Measurements from ENCODE around the gene DHH. TPM values are rescaled to one million over a fixed set of nuclear protein-coding genes. Genes with fewer than 3 reads are reported as not detected.
A peak's percentile ranks its signal among the peaks of the same experiment; 100 is the strongest.

Gene DHH
- total RNA-seq, 1 experiment from 2014 or later, result 0.13 TPM

DNA sequence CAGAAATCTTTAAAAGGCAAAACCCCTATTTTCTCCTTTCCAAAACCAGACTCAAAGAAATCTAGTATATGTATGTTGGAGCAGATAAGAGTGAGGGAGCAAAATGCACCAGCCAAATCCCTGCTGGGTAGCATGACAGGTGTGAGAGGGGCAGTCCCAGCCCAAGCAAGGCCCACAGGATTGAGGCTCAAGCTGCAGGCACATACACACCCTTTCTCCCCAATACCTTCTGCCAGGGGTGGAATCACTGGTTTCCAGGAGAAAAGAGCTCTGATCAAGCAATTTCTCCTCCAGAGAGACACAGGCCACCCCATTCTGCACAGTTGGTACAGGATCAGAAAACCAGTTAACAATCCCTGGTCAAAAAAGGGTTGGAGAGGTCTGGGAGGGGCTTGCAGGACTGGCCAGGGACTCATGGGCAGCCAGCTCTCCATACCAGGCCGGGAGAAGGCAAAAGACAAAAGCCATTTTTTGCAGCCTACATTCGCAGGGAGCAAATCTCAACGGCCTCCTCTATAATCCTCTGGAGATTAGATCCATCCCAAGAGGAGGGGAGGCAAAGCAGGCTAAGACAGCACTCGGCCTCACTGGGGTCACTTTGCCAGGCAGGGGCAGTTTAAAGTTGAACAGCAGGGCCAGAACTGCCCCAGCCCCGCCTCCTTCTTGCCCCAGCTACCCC, 36.1 kb downstream of the DHH start:
- no peak overlapping the region for H2AFZ ChIP-seq
- intact Hi-C loops (cut with micrococcal nuclease; ENCODE audit: unreplicated experiment), result loop anchor here (5.0 kb wide), 1 partner anchor 41 kb away; the partner anchor contains the start of gene PRKAG1
- H3K4me2 ChIP-seq, result peak overlapping the region; percentile 100
- H3K4me3 ChIP-seq, result peak overlapping the region; percentile 87
- H3K79me2 ChIP-seq (ENCODE audit: low read depth), result peaks cover 68% of the 10 kb centered on the region
- H3F3A ChIP-seq (ENCODE audit: insufficient read depth, low read depth), result no peaks in the 10 kb centered on the region; the same call in 1 of the 2 replicates
- H3K36me3 ChIP-seq (ENCODE audit: low read depth), result peaks cover 6% of the 10 kb centered on the region; the same call in 1 of the 2 replicates
- ChIA-PET POLR2A (ENCODE audit: unreplicated experiment) (no interaction called here), CTCF (interaction anchor here (0.6 kb wide), 1 partner anchor 1327 kb away, joined by 3 read pairs; no protein-coding TSS in a partner anchor)
- H4K20me1 ChIP-seq (ENCODE audit: insufficient read depth), result peaks cover 54% of the 10 kb centered on the region
- TF ChIP-seq CTCF (conservative IDR thresholded peaks at IDR 0.05) (no peak), EZH2 (IDR thresholded peaks at IDR 0.05; ENCODE audit: low read depth) (no peak)
- peaks cover 34% of the 10 kb centered on the region for H3K4me1 ChIP-seq (replicated peaks; ENCODE audit: insufficient read depth)
- no peak for DNase-seq
- H3K9me3 ChIP-seq (ENCODE audit: insufficient read depth, low read depth), result no peaks in the 10 kb centered on the region
- BruUV-seq (replicated peaks), result no TSS peak
- no peaks in the 10 kb centered on the region for H3K27me3 ChIP-seq (ENCODE audit: insufficient read depth, low read depth)
- no peak overlapping the region for H3K27ac ChIP-seq
- H3K9me2 ChIP-seq (ENCODE audit: insufficient read depth), result no peaks in the 10 kb centered on the region

DNA sequence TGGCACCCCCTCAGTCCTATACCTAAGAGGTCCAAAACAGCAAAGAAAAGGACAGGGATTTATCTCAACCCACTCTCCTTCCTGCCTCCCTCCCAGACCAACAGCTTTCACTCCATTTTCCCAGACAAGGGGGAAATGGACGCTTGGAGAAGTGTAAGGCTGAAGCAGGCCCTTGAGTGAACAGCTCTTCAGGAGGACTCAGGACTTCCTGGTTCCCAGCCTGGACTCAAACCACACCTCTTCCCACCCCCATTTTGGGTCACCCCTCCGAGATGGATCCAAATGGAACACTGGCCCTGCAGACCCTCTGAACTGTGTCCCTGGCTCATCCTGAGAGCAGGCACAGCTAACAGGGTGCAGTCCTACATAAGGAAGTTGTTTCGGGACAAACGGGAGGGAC, 36.7 kb downstream of the DHH start:
- no peak for DNase-seq
- H3K4me3 ChIP-seq, result peak overlapping the region; percentile 87
- H3K9me2 ChIP-seq (ENCODE audit: insufficient read depth), result no peaks in the 10 kb centered on the region
- H4K20me1 ChIP-seq (ENCODE audit: insufficient read depth), result peaks cover 57% of the 10 kb centered on the region
- H3K4me2 ChIP-seq, result peak overlapping the region; percentile 100
- ChIA-PET CTCF (no interaction called here), POLR2A (ENCODE audit: unreplicated experiment) (no interaction called here)
- H3K4me1 ChIP-seq (replicated peaks; ENCODE audit: insufficient read depth), result peaks cover 34% of the 10 kb centered on the region
- peaks cover 10% of the 10 kb centered on the region; the same call in 1 of the 2 replicates for H3K36me3 ChIP-seq (ENCODE audit: low read depth)
- no peak for TF ChIP-seq EZH2 (IDR thresholded peaks at IDR 0.05; ENCODE audit: low read depth)
- TF ChIP-seq CTCF (conservative IDR thresholded peaks at IDR 0.05), result no peak
- no peaks in the 10 kb centered on the region; the same call in 1 of the 2 replicates for H3F3A ChIP-seq (ENCODE audit: insufficient read depth, low read depth)
- no peaks in the 10 kb centered on the region for H3K27me3 ChIP-seq (ENCODE audit: insufficient read depth, low read depth)
- H3K79me2 ChIP-seq (ENCODE audit: low read depth), result peaks cover 68% of the 10 kb centered on the region
- H3K9me3 ChIP-seq (ENCODE audit: insufficient read depth, low read depth), result no peaks in the 10 kb centered on the region
- no TSS peak for BruUV-seq (replicated peaks)
- H2AFZ ChIP-seq, result no peak overlapping the region
- intact Hi-C loops (cut with micrococcal nuclease; ENCODE audit: unreplicated experiment), result loop anchor here (5.0 kb wide), 1 partner anchor 41 kb away; the partner anchor contains the start of gene PRKAG1
- no peak overlapping the region for H3K27ac ChIP-seq

- ChIA-PET POLR2A (ENCODE audit: unreplicated experiment) (no interaction called here), CTCF (interaction anchor here (0.7 kb wide), 1 partner anchor 38 kb away, joined by 4 read pairs; the partner anchor contains the start of gene DHH)
- Histone ChIP-seq H3K9me2 (ENCODE audit: insufficient read depth) (no peaks in the 10 kb centered on the region), H2AFZ (no peak overlapping the region), H3F3A (ENCODE audit: insufficient read depth, low read depth) (no peaks in the 10 kb centered on the region), H3K27me3 (ENCODE audit: insufficient read depth, low read depth) (no peaks in the 10 kb centered on the region), H3K36me3 (ENCODE audit: low read depth) (peaks cover 10% of the 10 kb centered on the region; the same call in 1 of the 2 replicates), H4K20me1 (ENCODE audit: insufficient read depth) (peaks cover 57% of the 10 kb centered on the region), H3K9me3 (ENCODE audit: insufficient read depth, low read depth) (no peaks in the 10 kb centered on the region), H3K4me1 (replicated peaks; ENCODE audit: insufficient read depth) (peaks cover 26% of the 10 kb centered on the region), H3K27ac (no peak overlapping the region), H3K79me2 (ENCODE audit: low read depth) (peaks cover 64% of the 10 kb centered on the region), H3K4me3 (no peak overlapping the region), H3K4me2 (peak overlapping the region; percentile 100; the same call in 1 of the 2 replicates)
- intact Hi-C loops (cut with micrococcal nuclease; ENCODE audit: unreplicated experiment), result loop anchor here (5.0 kb wide), 1 partner anchor 39 kb away; the partner anchor contains the start of gene PRKAG1
- no peak for TF ChIP-seq EZH2 (IDR thresholded peaks at IDR 0.05; ENCODE audit: low read depth)
- no peak for TF ChIP-seq CTCF (conservative IDR thresholded peaks at IDR 0.05)
- no peak for DNase-seq
- BruUV-seq (replicated peaks), result no TSS peak
Measured at GRCh38 chr12:49055978-49056754, 38.4 kb downstream of the DHH start.

Measured in PC-9 (cell line).